ENCODE results near the gene NCOA1. TPM values are rescaled to one million over a fixed set of nuclear protein-coding genes. Genes with fewer than 3 reads are reported as not detected.

NCOA1 gene
- total and polyA plus RNA-seq, 10 of the 15 experiments (the other 5 are each of a cell fraction or from before 2014, with no cell fraction given) = 1.8 to 35.6 (median 6.1) TPM

GRCh38 chr2:24457696-24458386 lies 33.2 kb upstream of the NCOA1 start:
- ChIA-PET SMC1A (ENCODE audit: uncharacterized antibody, unreplicated experiment) (no interaction called here), CTCF (interaction anchor here (0.9 to 1.8 kb wide), 2 partner anchors 370 to 423 kb away, joined by 3 to 6 read pairs; no protein-coding TSS in a partner anchor), RAD21 (ENCODE audit: unreplicated experiment) (no interaction called here), POLR2A (no interaction called here)
- Histone ChIP-seq H4K20me1 (ENCODE audit: control insufficient read depth, insufficient read depth) (no peaks in the 10 kb centered on the region), H3K9me3 (replicated peaks; ENCODE audit: control insufficient read depth, insufficient read depth, low read length) (no peaks in the 10 kb centered on the region), H3K4me3 (no peak overlapping the region), H3K27me3 (replicated peaks in 1 of 2; ENCODE audit: control insufficient read depth in 2 of 2, insufficient read depth in 2 of 2, low read length in 1 of 2) (no peaks in the 10 kb centered on the region), H3K9ac (ENCODE audit: control insufficient read depth, insufficient read depth, low read length) (no peak overlapping the region), H3K79me2 (ENCODE audit: control insufficient read depth, insufficient read depth, low read length) (no peaks in the 10 kb centered on the region), H3K4me2 (ENCODE audit: control insufficient read depth, insufficient read depth) (no peak overlapping the region), H2AFZ (ENCODE audit: control insufficient read depth, low read depth, low read length) (no peak overlapping the region), H3K4me1 (ENCODE audit: control insufficient read depth, insufficient read depth, low read length) (no peaks in the 10 kb centered on the region), H3K27ac (ENCODE audit: control insufficient read depth, insufficient read depth) (no peak overlapping the region), H3K36me3 (ENCODE audit: control insufficient read depth in 2 of 2, insufficient read depth in 2 of 2, low read length in 1 of 2) (no peaks in the 10 kb centered on the region)
- 81% methylated on average over 5 of the region's 5 CpGs for WGBS (ENCODE audit: insufficient coverage, insufficient replicate concordance, low lambda C conversion rate, missing lambda C conversion rate)
- ATAC-seq (no peak), FAIRE-seq (no peak), DNase-seq (ENCODE audit: low read depth, low spot score) (no peak)
- intact Hi-C loops (cut with micrococcal nuclease; ENCODE audit: unreplicated experiment) = no loop called here
- BruUV-seq (replicated peaks) = no TSS peak
- in situ Hi-C loops (cut with MboI) = no loop called here
- TF ChIP-seq CEBPB (IDR thresholded peaks at IDR 0.05; ENCODE audit: borderline replicate concordance in 1 of 2, low read depth in 2 of 2, low read length in 2 of 2) (no peak), BRCA1 (IDR thresholded peaks at IDR 0.05; ENCODE audit: low read depth, low read length) (no peak), POLR2AphosphoS2 (IDR thresholded peaks at IDR 0.05; ENCODE audit: low read depth, low read length) (no peak), CHD4 (IDR thresholded peaks at IDR 0.05) (no peak), IRF3 (IDR thresholded peaks at IDR 0.05) (no peak), SIX5 (IDR thresholded peaks at IDR 0.05; ENCODE audit: low read depth, low read length, severe bottlenecking) (no peak), CEBPZ (IDR thresholded peaks at IDR 0.05; ENCODE audit: low read depth, low read length) (no peak)
- TF ChIP-seq, protein P1, sequence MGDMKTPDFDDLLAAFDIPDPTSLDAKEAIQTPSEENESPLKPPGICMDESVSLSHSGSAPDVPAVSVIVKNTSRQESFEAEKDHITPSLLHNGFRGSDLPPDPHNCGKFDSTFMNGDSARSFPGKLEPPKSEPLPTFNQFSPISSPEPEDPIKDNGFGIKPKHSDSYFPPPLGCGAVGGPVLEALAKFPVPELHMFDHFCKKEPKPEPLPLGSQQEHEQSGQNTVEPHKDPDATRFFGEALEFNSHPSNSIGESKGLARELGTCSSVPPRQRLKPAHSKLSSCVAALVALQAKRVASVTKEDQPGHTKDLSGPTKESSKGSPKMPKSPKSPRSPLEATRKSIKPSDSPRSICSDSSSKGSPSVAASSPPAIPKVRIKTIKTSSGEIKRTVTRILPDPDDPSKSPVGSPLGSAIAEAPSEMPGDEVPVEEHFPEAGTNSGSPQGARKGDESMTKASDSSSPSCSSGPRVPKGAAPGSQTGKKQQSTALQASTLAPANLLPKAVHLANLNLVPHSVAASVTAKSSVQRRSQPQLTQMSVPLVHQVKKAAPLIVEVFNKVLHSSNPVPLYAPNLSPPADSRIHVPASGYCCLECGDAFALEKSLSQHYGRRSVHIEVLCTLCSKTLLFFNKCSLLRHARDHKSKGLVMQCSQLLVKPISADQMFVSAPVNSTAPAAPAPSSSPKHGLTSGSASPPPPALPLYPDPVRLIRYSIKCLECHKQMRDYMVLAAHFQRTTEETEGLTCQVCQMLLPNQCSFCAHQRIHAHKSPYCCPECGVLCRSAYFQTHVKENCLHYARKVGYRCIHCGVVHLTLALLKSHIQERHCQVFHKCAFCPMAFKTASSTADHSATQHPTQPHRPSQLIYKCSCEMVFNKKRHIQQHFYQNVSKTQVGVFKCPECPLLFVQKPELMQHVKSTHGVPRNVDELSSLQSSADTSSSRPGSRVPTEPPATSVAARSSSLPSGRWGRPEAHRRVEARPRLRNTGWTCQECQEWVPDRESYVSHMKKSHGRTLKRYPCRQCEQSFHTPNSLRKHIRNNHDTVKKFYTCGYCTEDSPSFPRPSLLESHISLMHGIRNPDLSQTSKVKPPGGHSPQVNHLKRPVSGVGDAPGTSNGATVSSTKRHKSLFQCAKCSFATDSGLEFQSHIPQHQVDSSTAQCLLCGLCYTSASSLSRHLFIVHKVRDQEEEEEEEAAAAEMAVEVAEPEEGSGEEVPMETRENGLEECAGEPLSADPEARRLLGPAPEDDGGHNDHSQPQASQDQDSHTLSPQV (IDR thresholded peaks at IDR 0.05) = no peak

Data from GM12878 (cell line).